ENCODE data around the gene SPTBN1.
A peak's percentile ranks its signal among the peaks of the same experiment; 100 is the strongest.

Gene SPTBN1

DNA sequence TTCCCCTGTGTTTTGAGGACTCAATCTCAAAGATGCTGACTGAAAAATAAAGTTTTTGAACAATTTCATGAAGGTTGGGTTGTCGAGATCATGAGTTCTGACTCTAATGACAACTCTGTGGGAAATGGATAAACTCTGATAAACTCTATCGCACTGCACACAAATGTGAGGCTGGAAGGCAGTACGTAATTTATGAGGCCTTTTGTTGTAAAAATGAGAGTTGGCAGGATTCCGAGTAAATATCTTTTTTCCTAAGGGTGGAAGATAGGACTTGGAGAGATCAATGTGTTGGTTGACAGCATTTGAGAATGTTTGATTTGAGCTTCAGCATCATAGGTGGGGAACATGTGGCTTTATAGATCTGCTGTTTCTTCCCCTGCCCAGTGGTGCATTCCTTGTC, 90.4 kb downstream of the SPTBN1 start:
- Histone ChIP-seq H3K27me3 (ENCODE audit: low read depth, low read length) (no peaks in the 10 kb centered on the region), H3K4me3 (ENCODE audit: low read depth in 1 of 2, low read length in 2 of 2) (no peak overlapping the region), H3K36me3 (ENCODE audit: control insufficient read depth in 1 of 2, insufficient read depth in 2 of 2, low read length in 2 of 2) (no peaks in the 10 kb centered on the region), H3K9me3 (ENCODE audit: control insufficient read depth in 1 of 2, low read length in 2 of 2) (no peaks in the 10 kb centered on the region), H3K27ac (ENCODE audit: low read length) (peak overlapping the region; percentile 56), H3K4me1 (ENCODE audit: control insufficient read depth in 1 of 2, insufficient read depth in 2 of 2, low read length in 2 of 2) (peaks cover 14 to 37% of the 10 kb centered on the region in 2 donors)

DNA sequence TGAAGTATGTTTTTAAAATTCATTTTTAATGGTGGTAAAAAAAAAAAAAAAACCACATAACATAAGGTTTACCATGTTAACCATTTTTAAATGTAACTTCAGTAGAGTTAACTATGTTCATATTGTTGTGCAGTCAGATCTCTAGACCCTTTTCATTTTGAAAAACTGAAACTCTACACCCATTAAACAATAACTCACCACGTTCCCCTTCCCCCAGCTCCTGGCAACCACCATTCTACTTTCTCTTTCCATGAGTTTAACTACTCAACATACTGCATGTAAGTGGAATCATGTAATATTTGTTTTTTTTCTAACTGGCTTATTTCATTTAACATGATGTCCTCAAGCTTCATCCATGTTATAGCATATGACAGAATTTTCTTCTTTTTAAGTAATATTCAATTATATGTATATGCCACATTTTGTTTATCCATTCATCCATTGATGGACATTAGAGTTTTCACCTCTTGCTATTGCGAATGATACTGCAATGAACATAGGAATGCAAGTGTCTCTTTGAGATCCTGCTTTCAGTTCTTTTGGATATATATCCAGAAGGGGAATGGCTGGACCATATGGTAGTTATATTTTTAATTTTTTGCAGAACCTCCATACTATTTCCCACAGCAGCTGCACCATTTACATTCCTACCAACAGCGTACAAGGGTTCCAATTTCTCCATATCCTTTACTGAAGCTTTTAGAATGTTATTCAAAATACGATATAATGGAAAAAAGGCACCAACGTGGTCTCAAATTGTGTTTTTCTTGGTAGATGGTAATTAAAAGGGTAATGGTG, 91.0 kb downstream of the SPTBN1 start:
- Histone ChIP-seq H3K4me3 (ENCODE audit: low read depth in 1 of 2, low read length in 2 of 2) (no peak overlapping the region), H3K36me3 (ENCODE audit: control insufficient read depth in 1 of 2, insufficient read depth in 2 of 2, low read length in 2 of 2) (no peaks in the 10 kb centered on the region), H3K9me3 (ENCODE audit: control insufficient read depth in 1 of 2, low read length in 2 of 2) (no peaks in the 10 kb centered on the region), H3K4me1 (ENCODE audit: control insufficient read depth in 1 of 2, insufficient read depth in 2 of 2, low read length in 2 of 2) (peaks cover 14 to 37% of the 10 kb centered on the region in 2 donors), H3K27ac (ENCODE audit: low read length) (peak overlapping the region; percentile 56), H3K27me3 (ENCODE audit: low read depth, low read length) (no peaks in the 10 kb centered on the region)

DNA sequence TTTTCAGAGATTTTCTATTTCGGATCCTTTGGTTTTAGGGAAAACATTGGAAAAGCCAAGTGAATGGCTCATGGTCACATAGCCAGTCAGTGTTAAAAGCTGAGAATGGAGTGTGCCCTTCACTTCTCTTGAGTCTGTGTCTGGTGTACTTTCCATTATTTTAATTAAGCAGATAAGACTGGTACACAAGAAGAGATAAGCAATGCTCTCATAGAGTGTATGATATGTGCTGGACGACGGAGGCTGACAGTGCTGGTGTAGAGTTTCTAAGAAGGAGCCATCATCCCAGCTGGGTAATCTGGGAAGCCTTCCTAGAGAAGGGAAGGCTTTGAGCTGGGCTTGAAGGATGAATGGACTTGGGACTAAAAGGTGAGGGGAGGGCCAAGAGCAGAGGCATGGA, 93.3 kb downstream of the SPTBN1 start:
- H3K4me1 ChIP-seq (ENCODE audit: control insufficient read depth in 1 of 2, insufficient read depth in 2 of 2, low read length in 2 of 2), result peaks cover 14 to 26% of the 10 kb centered on the region in 2 donors

DNA sequence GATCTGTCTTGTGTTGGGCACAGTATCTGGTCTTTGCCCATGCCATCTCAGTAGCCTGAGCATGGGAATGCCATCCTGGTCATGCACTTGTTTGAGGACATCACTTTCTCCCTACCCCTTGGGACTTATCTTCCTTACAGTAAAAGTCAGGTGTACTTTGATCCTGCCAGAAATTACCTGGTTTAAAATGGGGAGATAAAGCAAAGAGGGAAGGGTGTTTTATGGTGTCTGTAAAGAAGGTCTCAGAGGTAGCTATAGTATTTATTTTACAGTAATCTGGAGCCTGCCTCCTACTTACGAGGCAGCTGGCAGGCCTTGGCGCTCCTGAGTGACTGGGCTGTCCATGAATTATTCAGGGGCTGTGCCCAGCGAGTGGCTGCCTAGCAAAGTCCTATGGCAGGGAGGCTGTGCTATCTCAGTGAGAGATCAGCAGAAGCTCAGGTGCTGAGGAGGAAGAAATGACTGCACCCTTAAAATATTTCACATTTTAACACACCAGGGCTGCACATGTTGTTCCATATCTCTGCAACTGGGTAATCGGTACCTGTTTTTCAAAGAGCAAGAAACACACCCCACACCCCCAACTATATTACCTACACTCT, 93.9 kb downstream of the SPTBN1 start:
- Histone ChIP-seq H3K4me3 (ENCODE audit: low read depth in 1 of 2, low read length in 2 of 2) (no peak overlapping the region), H3K36me3 (ENCODE audit: control insufficient read depth in 1 of 2, insufficient read depth in 2 of 2, low read length in 2 of 2) (no peaks in the 10 kb centered on the region), H3K27me3 (ENCODE audit: low read depth, low read length) (no peaks in the 10 kb centered on the region), H3K9me3 (ENCODE audit: control insufficient read depth in 1 of 2, low read length in 2 of 2) (no peaks in the 10 kb centered on the region), H3K4me1 (ENCODE audit: control insufficient read depth in 1 of 2, insufficient read depth in 2 of 2, low read length in 2 of 2) (peaks cover 20 to 27% of the 10 kb centered on the region in 2 donors), H3K27ac (ENCODE audit: low read length) (no peak overlapping the region)

More for the DNA sequence above, 93.3 kb downstream of the SPTBN1 start:
- H3K27me3 ChIP-seq (ENCODE audit: low read depth, low read length), result no peaks in the 10 kb centered on the region
- no peaks in the 10 kb centered on the region for H3K36me3 ChIP-seq (ENCODE audit: control insufficient read depth in 1 of 2, insufficient read depth in 2 of 2, low read length in 2 of 2)
- H3K9me3 ChIP-seq (ENCODE audit: control insufficient read depth in 1 of 2, low read length in 2 of 2), result no peaks in the 10 kb centered on the region
- no peak overlapping the region for H3K4me3 ChIP-seq (ENCODE audit: low read depth in 1 of 2, low read length in 2 of 2)
- no peak overlapping the region for H3K27ac ChIP-seq (ENCODE audit: low read length)

DNA sequence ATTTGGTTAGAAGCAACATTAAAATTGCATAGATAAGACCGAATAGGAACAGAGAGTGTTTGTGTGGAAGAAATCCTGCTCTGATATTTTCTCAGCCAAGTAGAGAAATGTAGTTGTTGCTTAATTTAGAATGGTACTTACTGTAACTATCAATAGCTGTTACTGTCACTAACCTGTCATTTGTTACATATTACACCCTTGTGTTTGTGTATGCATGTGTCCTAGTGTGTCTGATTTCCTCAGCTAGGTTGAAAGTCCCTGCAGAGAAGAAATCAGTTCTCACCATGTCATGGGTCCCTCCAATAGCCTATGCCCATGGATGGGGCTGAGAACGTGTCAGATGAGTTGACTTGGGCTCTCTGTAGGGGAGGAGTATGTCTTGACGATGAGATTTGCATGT, 94.4 kb downstream of the SPTBN1 start:
- Histone ChIP-seq H3K4me1 (ENCODE audit: control insufficient read depth in 1 of 2, insufficient read depth in 2 of 2, low read length in 2 of 2) (peaks cover 25 to 33% of the 10 kb centered on the region in 2 donors), H3K27ac (ENCODE audit: low read length) (no peak overlapping the region), H3K27me3 (ENCODE audit: low read depth, low read length) (no peaks in the 10 kb centered on the region), H3K36me3 (ENCODE audit: control insufficient read depth in 1 of 2, insufficient read depth in 2 of 2, low read length in 2 of 2) (no peaks in the 10 kb centered on the region), H3K9me3 (ENCODE audit: control insufficient read depth in 1 of 2, low read length in 2 of 2) (no peaks in the 10 kb centered on the region), H3K4me3 (ENCODE audit: low read depth in 1 of 2, low read length in 2 of 2) (no peak overlapping the region)

DNA sequence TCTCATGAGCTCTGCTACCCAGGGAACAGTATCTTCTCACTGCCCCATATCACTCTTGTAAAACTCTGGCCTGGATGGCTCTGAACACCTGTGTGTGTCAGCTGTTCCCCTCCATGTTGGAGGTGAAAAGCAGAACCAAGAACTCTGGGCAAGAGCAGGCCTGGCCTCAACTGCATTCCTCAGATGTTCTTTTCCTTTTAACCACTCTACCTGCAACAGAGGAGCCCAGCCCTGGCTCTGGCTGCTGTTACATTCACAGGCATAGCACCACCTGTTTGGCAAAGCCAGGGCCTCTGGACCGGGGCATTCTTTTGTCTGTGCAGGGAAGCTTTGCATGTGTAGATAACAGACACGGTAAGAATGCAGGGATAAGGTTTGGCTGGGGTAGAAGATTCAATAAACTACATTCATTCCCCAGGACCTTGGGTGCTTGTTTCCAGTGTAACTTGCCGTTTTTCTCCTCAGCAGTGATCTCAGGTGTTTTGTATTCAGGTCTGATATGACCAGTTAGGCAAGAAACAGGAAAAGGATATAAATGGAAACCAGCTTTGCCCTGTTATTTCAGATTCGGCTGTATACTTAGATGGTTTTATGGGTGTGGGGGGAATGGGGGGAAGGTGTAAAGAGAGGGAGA, 95.1 kb downstream of the SPTBN1 start:
- H3K27ac ChIP-seq (ENCODE audit: low read length), result peak overlapping the region; percentile 14
- H3K27me3 ChIP-seq (ENCODE audit: low read depth, low read length), result no peaks in the 10 kb centered on the region

DNA sequence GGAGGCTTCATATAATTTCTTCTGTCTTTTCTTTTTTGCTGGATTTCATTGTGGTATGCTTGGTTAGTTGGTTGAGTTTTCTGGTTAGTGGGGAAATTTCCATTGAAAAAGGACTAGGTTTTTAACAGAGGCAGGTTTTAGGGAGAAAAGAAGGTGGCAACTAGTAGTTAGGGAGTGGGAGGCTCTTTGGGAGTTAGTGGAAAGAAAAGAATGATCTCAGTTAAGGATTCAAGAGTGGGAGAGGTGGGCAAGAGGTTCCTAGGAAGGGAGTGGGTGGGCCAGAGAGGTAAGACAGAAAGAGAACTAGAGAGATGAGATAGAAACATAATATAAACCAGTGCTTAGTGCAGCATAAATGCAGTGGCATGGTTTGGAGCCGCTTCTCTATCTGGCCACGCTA, 96.9 kb downstream of the SPTBN1 start:
- Histone ChIP-seq H3K27ac (ENCODE audit: low read length) (no peak overlapping the region), H3K36me3 (ENCODE audit: control insufficient read depth in 1 of 2, insufficient read depth in 2 of 2, low read length in 2 of 2) (no peaks in the 10 kb centered on the region), H3K4me1 (ENCODE audit: control insufficient read depth in 1 of 2, insufficient read depth in 2 of 2, low read length in 2 of 2) (peaks cover 32 to 48% of the 10 kb centered on the region in 2 donors), H3K27me3 (ENCODE audit: low read depth, low read length) (no peaks in the 10 kb centered on the region), H3K4me3 (ENCODE audit: low read depth in 1 of 2, low read length in 2 of 2) (no peak overlapping the region), H3K9me3 (ENCODE audit: control insufficient read depth in 1 of 2, low read length in 2 of 2) (no peaks in the 10 kb centered on the region)

More for the DNA sequence above, 95.1 kb downstream of the SPTBN1 start:
- H3K9me3 ChIP-seq (ENCODE audit: control insufficient read depth in 1 of 2, low read length in 2 of 2), result no peaks in the 10 kb centered on the region
- no peaks in the 10 kb centered on the region for H3K36me3 ChIP-seq (ENCODE audit: control insufficient read depth in 1 of 2, insufficient read depth in 2 of 2, low read length in 2 of 2)
- H3K4me1 ChIP-seq (ENCODE audit: control insufficient read depth in 1 of 2, insufficient read depth in 2 of 2, low read length in 2 of 2), result peaks cover 28 to 35% of the 10 kb centered on the region in 2 donors
- no peak overlapping the region for H3K4me3 ChIP-seq (ENCODE audit: low read depth in 1 of 2, low read length in 2 of 2)

DNA sequence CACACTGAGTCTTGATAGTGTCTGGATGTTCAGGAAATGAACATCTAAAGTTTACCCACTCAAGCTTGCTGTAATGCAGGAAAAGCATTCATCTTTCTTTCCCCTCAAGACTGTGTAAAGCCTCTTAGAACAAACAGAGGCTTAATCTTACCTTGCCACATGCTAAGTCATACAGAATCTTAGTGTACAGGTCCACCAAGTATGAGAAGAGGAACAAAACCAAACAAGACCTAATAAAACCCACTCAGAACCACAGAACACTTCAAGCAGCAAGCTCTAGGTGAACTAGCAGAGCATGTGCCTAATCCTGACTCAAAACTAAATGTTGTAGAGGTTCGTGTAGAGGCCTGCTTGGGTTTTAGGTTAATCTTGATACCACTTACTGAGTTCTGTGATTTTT, 97.6 kb downstream of the SPTBN1 start:
- H3K9me3 ChIP-seq (ENCODE audit: control insufficient read depth in 1 of 2, low read length in 2 of 2), result no peaks in the 10 kb centered on the region
- no peaks in the 10 kb centered on the region for H3K27me3 ChIP-seq (ENCODE audit: low read depth, low read length)
- no peak overlapping the region for H3K4me3 ChIP-seq (ENCODE audit: low read depth in 1 of 2, low read length in 2 of 2)
- H3K36me3 ChIP-seq (ENCODE audit: control insufficient read depth in 1 of 2, insufficient read depth in 2 of 2, low read length in 2 of 2), result no peaks in the 10 kb centered on the region
- peaks cover 32 to 53% of the 10 kb centered on the region in 2 donors for H3K4me1 ChIP-seq (ENCODE audit: control insufficient read depth in 1 of 2, insufficient read depth in 2 of 2, low read length in 2 of 2)
- H3K27ac ChIP-seq (ENCODE audit: low read length), result no peak overlapping the region

DNA sequence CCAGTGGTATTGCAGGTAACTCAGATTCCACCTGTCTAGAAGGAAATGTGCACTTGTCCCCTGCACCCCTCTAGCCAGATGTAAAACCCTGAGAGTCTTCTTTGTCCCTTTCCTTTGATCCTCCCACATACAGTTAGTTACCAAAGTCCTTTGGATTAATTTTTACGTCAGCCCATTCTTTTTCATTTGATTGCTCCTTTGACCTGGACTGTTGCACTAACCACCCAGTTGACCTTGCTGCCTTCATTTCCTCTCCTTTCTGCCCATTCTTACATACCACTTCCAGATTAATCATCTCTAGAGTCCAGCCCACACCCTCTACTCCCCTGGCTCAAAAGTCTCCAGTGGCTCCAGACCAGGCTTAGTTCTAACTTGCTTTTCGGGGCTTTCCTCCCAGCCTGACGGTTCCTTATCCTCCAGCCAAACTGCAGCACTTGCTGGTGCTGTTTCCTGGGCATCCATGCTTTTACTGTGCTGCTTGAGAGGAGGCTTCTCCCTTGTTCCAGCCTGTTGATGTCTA, 99.3 kb downstream of the SPTBN1 start:
- no peak overlapping the region for H3K4me3 ChIP-seq (ENCODE audit: low read depth in 1 of 2, low read length in 2 of 2)
- peak overlapping the region; percentile 50 for H3K27ac ChIP-seq (ENCODE audit: low read length)
- H3K36me3 ChIP-seq (ENCODE audit: control insufficient read depth in 1 of 2, insufficient read depth in 2 of 2, low read length in 2 of 2), result peaks cover 0 to 5% of the 10 kb centered on the region in 2 donors
- no peaks in the 10 kb centered on the region for H3K9me3 ChIP-seq (ENCODE audit: control insufficient read depth in 1 of 2, low read length in 2 of 2)
- peaks cover 40 to 55% of the 10 kb centered on the region in 2 donors for H3K4me1 ChIP-seq (ENCODE audit: control insufficient read depth in 1 of 2, insufficient read depth in 2 of 2, low read length in 2 of 2)
- no peaks in the 10 kb centered on the region for H3K27me3 ChIP-seq (ENCODE audit: low read depth, low read length)

DNA sequence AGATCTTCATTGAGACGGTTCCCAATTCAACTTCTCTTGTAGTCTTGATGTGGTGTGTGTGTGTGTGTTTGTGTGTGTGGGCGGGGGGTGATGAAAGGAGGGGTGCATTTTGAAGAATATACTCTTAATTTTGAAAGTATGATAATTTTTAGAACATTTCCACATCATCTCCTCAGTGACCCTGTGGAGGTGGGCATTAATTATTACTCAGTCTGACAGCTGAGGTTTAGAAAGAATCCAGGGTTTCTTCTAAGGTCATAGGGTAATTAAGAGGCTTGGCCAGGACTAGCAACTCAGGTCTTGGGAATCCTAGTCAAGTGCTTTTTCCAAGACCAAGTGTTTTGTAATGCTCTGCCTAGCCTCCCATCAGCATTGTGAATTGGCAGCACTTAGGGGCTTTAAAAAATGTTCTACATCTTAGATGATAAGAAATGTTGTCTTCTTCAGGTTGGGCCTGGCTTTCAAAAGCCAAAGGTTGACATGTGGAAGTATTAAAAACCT, 100.5 kb downstream of the SPTBN1 start:
- H3K27me3 ChIP-seq (ENCODE audit: low read depth, low read length), result no peaks in the 10 kb centered on the region
- no peaks in the 10 kb centered on the region for H3K9me3 ChIP-seq (ENCODE audit: control insufficient read depth in 1 of 2, low read length in 2 of 2)
- H3K4me3 ChIP-seq (ENCODE audit: low read depth in 1 of 2, low read length in 2 of 2), result peak overlapping the region in 1 of 2 donors; percentile 70
- H3K4me1 ChIP-seq (ENCODE audit: control insufficient read depth in 1 of 2, insufficient read depth in 2 of 2, low read length in 2 of 2), result peaks cover 37 to 49% of the 10 kb centered on the region in 2 donors
- H3K36me3 ChIP-seq (ENCODE audit: control insufficient read depth in 1 of 2, insufficient read depth in 2 of 2, low read length in 2 of 2), result peaks cover 0 to 5% of the 10 kb centered on the region in 2 donors
- H3K27ac ChIP-seq (ENCODE audit: low read length), result peak overlapping the region; percentile 96

DNA sequence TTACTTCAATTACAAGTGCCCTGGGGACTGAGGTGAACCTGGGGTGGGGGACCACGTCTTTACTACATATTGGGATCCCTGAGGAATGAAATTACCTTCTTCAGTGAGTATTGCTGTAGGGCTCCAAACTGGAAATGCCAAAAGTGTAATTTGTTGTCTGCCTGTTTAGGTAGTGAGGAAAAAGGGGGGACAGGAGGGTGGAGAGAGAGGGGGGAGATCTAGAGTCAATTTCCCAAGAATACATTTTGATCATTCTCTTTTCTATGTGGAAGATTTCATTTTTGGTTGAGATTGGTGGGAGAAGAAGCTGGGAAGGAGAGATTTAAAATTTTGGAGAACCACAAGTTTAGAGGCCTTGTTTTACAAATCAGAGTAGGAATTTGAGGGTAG, 101.1 kb downstream of the SPTBN1 start:
- peaks cover 40 to 49% of the 10 kb centered on the region in 2 donors for H3K4me1 ChIP-seq (ENCODE audit: control insufficient read depth in 1 of 2, insufficient read depth in 2 of 2, low read length in 2 of 2)

More for the DNA sequence above, 101.1 kb downstream of the SPTBN1 start:
- Histone ChIP-seq H3K36me3 (ENCODE audit: control insufficient read depth in 1 of 2, insufficient read depth in 2 of 2, low read length in 2 of 2) (peaks cover 0 to 5% of the 10 kb centered on the region in 2 donors), H3K4me3 (ENCODE audit: low read depth in 1 of 2, low read length in 2 of 2) (peak overlapping the region; percentile 66 to 70), H3K27me3 (ENCODE audit: low read depth, low read length) (no peaks in the 10 kb centered on the region), H3K27ac (ENCODE audit: low read length) (peak overlapping the region; percentile 96), H3K9me3 (ENCODE audit: control insufficient read depth in 1 of 2, low read length in 2 of 2) (no peaks in the 10 kb centered on the region)

Data from muscle layer of duodenum (tissue), 2 donors.